ENCODE measurements around the gene C2. TPM values are rescaled to one million over a fixed set of nuclear protein-coding genes. Genes with fewer than 3 reads are reported as not detected.

Gene C2
- polyA plus RNA-seq (2013), result 0.78 and 0.92 TPM in 2 replicates

DNA sequence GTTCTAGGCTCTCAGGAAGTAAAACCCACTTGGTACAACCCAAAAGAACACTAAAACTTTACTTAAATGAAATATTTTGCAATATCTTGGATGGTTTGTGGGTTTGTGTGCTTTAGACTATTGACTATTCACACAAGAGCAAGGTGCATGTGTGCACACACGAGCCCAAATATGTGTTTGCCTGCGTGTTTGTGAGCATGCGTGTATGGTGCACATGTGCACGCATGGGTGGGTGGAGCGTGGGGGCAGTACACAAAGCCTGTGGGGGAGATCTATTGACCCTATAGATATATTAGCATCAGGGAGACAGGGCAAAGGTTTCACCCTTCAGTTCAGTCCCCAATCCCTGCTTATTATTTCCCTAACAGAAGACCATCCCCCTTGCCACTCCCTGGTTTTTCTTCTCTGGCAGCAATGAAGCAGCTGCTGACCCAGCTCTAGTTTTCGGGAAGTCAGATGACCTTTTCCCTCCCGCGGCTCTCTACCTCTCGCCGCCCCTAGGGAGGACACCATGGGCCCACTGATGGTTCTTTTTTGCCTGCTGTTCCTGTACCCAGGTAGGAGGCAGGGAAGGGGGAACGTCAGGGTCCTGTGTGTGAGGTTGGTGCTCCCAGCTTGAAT lies at the start of gene C2:
Gene C2 (plus strand): TSS at position 476 of the 621 bp plus-strand sequence. CDS start 36 bp downstream, at position 512.
- Histone ChIP-seq H2AK5ac (ENCODE audit: low read length) (no peak within 1 kb of the TSS), H3K9ac (ENCODE audit: low read length) (no peak within 1 kb of the TSS), H4K91ac (ENCODE audit: low read depth, low read length) (no peak within 1 kb of the TSS), H3K27me3 (ENCODE audit: insufficient read depth, low read length) (no peaks in the 10 kb centered on the region), H4K8ac (ENCODE audit: low read depth, low read length) (no peak within 1 kb of the TSS), H2AFZ (ENCODE audit: insufficient read depth, low read length, poor library complexity) (no peak within 1 kb of the TSS), H4K12ac (ENCODE audit: low read depth, low read length) (no peak within 1 kb of the TSS), H3K4me1 (ENCODE audit: control insufficient read depth in 1 of 2, insufficient read depth in 2 of 2, low read length in 2 of 2) (no peaks in the 10 kb centered on the region), H3K79me1 (ENCODE audit: low read length) (no peaks in the 10 kb centered on the region), H3K9me3 (ENCODE audit: insufficient read depth, low read depth, low read length) (no peaks in the 10 kb centered on the region), H3K14ac (ENCODE audit: low read length) (no peak within 1 kb of the TSS), H3K18ac (ENCODE audit: low read length) (no peak within 1 kb of the TSS), H3K79me2 (ENCODE audit: control insufficient read depth, insufficient read depth, low read length, poor library complexity) (no peaks in the 10 kb centered on the region), H3K4me2 (ENCODE audit: low read length) (no peak within 1 kb of the TSS), H2BK12ac (ENCODE audit: low read length) (no peak within 1 kb of the TSS), H3K4me3 (ENCODE audit: low read depth, low read length) (no peak within 1 kb of the TSS), H2BK5ac (ENCODE audit: low read depth, low read length, poor library complexity) (no peak within 1 kb of the TSS), H3K27ac (ENCODE audit: low read depth, low read length) (no peak within 1 kb of the TSS), H2BK120ac (ENCODE audit: insufficient read depth, low read length, poor library complexity) (no peak within 1 kb of the TSS), H3K4ac (ENCODE audit: low read depth, low read length) (no peak within 1 kb of the TSS), H3K36me3 (ENCODE audit: control insufficient read depth in 1 of 2, insufficient read depth in 2 of 2, low read length in 2 of 2) (no peaks in the 10 kb centered on the region), H3K23ac (ENCODE audit: low read length) (no peak within 1 kb of the TSS)
- DNase-seq, result peak in 1 of 2 donors; percentile 18
- WGBS (ENCODE audit: extremely low coverage, insufficient coverage, insufficient read length), result no CpG with 5 or more reads among the region's 11 CpGs

- no peak for DNase-seq
- peaks cover 34% of the 10 kb centered on the region in 2 experiments for H3K36me3 ChIP-seq (ENCODE audit: control insufficient read depth in 1 of 2, insufficient read depth in 2 of 2, low read length in 2 of 2)
- no peak overlapping the region for H3K27ac ChIP-seq (ENCODE audit: low read depth, low read length)
- H4K12ac ChIP-seq (ENCODE audit: low read depth, low read length), result no peak overlapping the region
- no peak overlapping the region for H3K14ac ChIP-seq (ENCODE audit: low read length)
- H3K79me2 ChIP-seq (ENCODE audit: control insufficient read depth, insufficient read depth, low read length, poor library complexity), result no peaks in the 10 kb centered on the region
- no peak overlapping the region for H3K18ac ChIP-seq (ENCODE audit: low read length)
- no peak overlapping the region for H3K4me3 ChIP-seq (ENCODE audit: low read depth, low read length)
- no peak overlapping the region for H2BK12ac ChIP-seq (ENCODE audit: low read length)
- H3K9ac ChIP-seq (ENCODE audit: low read length), result no peak overlapping the region
- no peaks in the 10 kb centered on the region for H3K9me3 ChIP-seq (ENCODE audit: insufficient read depth, low read depth, low read length)
- H3K4me2 ChIP-seq (ENCODE audit: low read length), result no peak overlapping the region
- peaks cover 0 to 14% of the 10 kb centered on the region in 2 experiments for H3K4me1 ChIP-seq (ENCODE audit: control insufficient read depth in 1 of 2, insufficient read depth in 2 of 2, low read length in 2 of 2)
- H3K23ac ChIP-seq (ENCODE audit: low read length), result no peak overlapping the region
- no CpG with 5 or more reads among the region's 3 CpGs for WGBS (ENCODE audit: extremely low coverage, insufficient coverage, insufficient read length)
- H4K8ac ChIP-seq (ENCODE audit: low read depth, low read length), result no peak overlapping the region
- no peak overlapping the region for H2BK120ac ChIP-seq (ENCODE audit: insufficient read depth, low read length, poor library complexity)
- no peak overlapping the region for H4K91ac ChIP-seq (ENCODE audit: low read depth, low read length)
- H2AK5ac ChIP-seq (ENCODE audit: low read length), result no peak overlapping the region
- no peak overlapping the region for H2AFZ ChIP-seq (ENCODE audit: insufficient read depth, low read length, poor library complexity)
- H2BK5ac ChIP-seq (ENCODE audit: low read depth, low read length, poor library complexity), result no peak overlapping the region
- no peak overlapping the region for H3K4ac ChIP-seq (ENCODE audit: low read depth, low read length)
- H3K79me1 ChIP-seq (ENCODE audit: low read length), result no peaks in the 10 kb centered on the region
- H3K27me3 ChIP-seq (ENCODE audit: insufficient read depth, low read length), result no peaks in the 10 kb centered on the region
These were observed 49.3 kb upstream of the C2 start for GRCh38 chr6:31878222-31878621.

- H3K27ac ChIP-seq (ENCODE audit: low read depth, low read length), result no peak within 1 kb of the TSS
- no peak within 1 kb of the TSS for H2BK5ac ChIP-seq (ENCODE audit: low read depth, low read length, poor library complexity)
- H3K36me3 ChIP-seq (ENCODE audit: control insufficient read depth in 1 of 2, insufficient read depth in 2 of 2, low read length in 2 of 2), result peaks cover 39% of the 10 kb centered on the region in 2 experiments
- no peaks in the 10 kb centered on the region for H3K79me1 ChIP-seq (ENCODE audit: low read length)
- H3K4me3 ChIP-seq (ENCODE audit: low read depth, low read length), result no peak within 1 kb of the TSS
- H3K4me1 ChIP-seq (ENCODE audit: control insufficient read depth in 1 of 2, insufficient read depth in 2 of 2, low read length in 2 of 2), result peaks cover 0 to 14% of the 10 kb centered on the region in 2 experiments
- WGBS (ENCODE audit: extremely low coverage, insufficient coverage, insufficient read length), result no CpG with 5 or more reads among the region's 18 CpGs
- H2AFZ ChIP-seq (ENCODE audit: insufficient read depth, low read length, poor library complexity), result no peak within 1 kb of the TSS
- H3K79me2 ChIP-seq (ENCODE audit: control insufficient read depth, insufficient read depth, low read length, poor library complexity), result no peaks in the 10 kb centered on the region
- H4K12ac ChIP-seq (ENCODE audit: low read depth, low read length), result no peak within 1 kb of the TSS
- no peaks in the 10 kb centered on the region for H3K27me3 ChIP-seq (ENCODE audit: insufficient read depth, low read length)
- H4K91ac ChIP-seq (ENCODE audit: low read depth, low read length), result no peak within 1 kb of the TSS
- no peaks in the 10 kb centered on the region for H3K9me3 ChIP-seq (ENCODE audit: insufficient read depth, low read depth, low read length)
- no peak within 1 kb of the TSS for H4K8ac ChIP-seq (ENCODE audit: low read depth, low read length)
- H3K9ac ChIP-seq (ENCODE audit: low read length), result no peak within 1 kb of the TSS
- DNase-seq, result no peak
- no peak within 1 kb of the TSS for H2BK120ac ChIP-seq (ENCODE audit: insufficient read depth, low read length, poor library complexity)
- no peak within 1 kb of the TSS for H3K23ac ChIP-seq (ENCODE audit: low read length)
- H3K4me2 ChIP-seq (ENCODE audit: low read length), result no peak within 1 kb of the TSS
- no peak within 1 kb of the TSS for H2BK12ac ChIP-seq (ENCODE audit: low read length)
- H3K4ac ChIP-seq (ENCODE audit: low read depth, low read length), result no peak within 1 kb of the TSS
- no peak within 1 kb of the TSS for H3K18ac ChIP-seq (ENCODE audit: low read length)
- no peak within 1 kb of the TSS for H2AK5ac ChIP-seq (ENCODE audit: low read length)
- H3K14ac ChIP-seq (ENCODE audit: low read length), result no peak within 1 kb of the TSS
These were observed 48.8 kb upstream of the C2 start, which contains the start of gene SLC44A4 for GRCh38 chr6:31878726-31879125. SLC44A4 (minus strand) TSS chr6:31878997; CDS start chr6:31878980, 17 bp downstream.

DNA sequence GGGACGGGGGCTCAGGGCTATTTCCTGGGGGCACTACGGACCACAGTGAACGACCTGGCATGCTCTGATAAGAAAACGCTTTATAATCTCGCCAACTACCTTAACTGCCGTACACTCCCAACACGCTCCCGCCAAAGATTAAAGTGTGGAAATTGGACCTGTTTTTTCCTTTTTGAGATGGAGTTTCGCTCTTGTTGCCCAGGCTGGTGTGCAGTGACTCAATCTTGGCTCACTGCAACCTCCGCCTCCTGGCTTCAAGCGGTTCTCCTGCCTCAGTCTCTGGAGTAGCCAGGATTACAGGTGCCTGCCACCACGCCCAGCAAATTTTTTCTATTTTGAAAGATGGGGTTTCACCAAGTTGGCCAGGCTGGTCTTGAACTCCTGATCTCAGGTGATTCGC lies 48.4 kb upstream of the C2 start:
- H2AFZ ChIP-seq (ENCODE audit: insufficient read depth, low read length, poor library complexity), result no peak overlapping the region
- no peak overlapping the region for H4K12ac ChIP-seq (ENCODE audit: low read depth, low read length)
- no peak for DNase-seq
- H3K79me2 ChIP-seq (ENCODE audit: control insufficient read depth, insufficient read depth, low read length, poor library complexity), result no peaks in the 10 kb centered on the region
- H3K4me3 ChIP-seq (ENCODE audit: low read depth, low read length), result no peak overlapping the region
- no peak overlapping the region for H3K18ac ChIP-seq (ENCODE audit: low read length)
- H3K27me3 ChIP-seq (ENCODE audit: insufficient read depth, low read length), result no peaks in the 10 kb centered on the region
- no peak overlapping the region for H3K23ac ChIP-seq (ENCODE audit: low read length)
- no peak overlapping the region for H2BK12ac ChIP-seq (ENCODE audit: low read length)
- H3K27ac ChIP-seq (ENCODE audit: low read depth, low read length), result no peak overlapping the region
- H2AK5ac ChIP-seq (ENCODE audit: low read length), result no peak overlapping the region
- no peak overlapping the region for H3K9ac ChIP-seq (ENCODE audit: low read length)
- no peak overlapping the region for H3K4me2 ChIP-seq (ENCODE audit: low read length)
- H3K4ac ChIP-seq (ENCODE audit: low read depth, low read length), result no peak overlapping the region
- H2BK120ac ChIP-seq (ENCODE audit: insufficient read depth, low read length, poor library complexity), result no peak overlapping the region
- H3K79me1 ChIP-seq (ENCODE audit: low read length), result no peaks in the 10 kb centered on the region
- no peak overlapping the region for H4K8ac ChIP-seq (ENCODE audit: low read depth, low read length)
- H3K14ac ChIP-seq (ENCODE audit: low read length), result no peak overlapping the region
- WGBS (ENCODE audit: extremely low coverage, insufficient coverage, insufficient read length), result no CpG with 5 or more reads among the region's 13 CpGs
- no peaks in the 10 kb centered on the region for H3K9me3 ChIP-seq (ENCODE audit: insufficient read depth, low read depth, low read length)
- peaks cover 42% of the 10 kb centered on the region in 2 experiments for H3K36me3 ChIP-seq (ENCODE audit: control insufficient read depth in 1 of 2, insufficient read depth in 2 of 2, low read length in 2 of 2)
- H2BK5ac ChIP-seq (ENCODE audit: low read depth, low read length, poor library complexity), result no peak overlapping the region
- H4K91ac ChIP-seq (ENCODE audit: low read depth, low read length), result no peak overlapping the region
- H3K4me1 ChIP-seq (ENCODE audit: control insufficient read depth in 1 of 2, insufficient read depth in 2 of 2, low read length in 2 of 2), result peaks cover 0 to 12% of the 10 kb centered on the region in 2 experiments
